Dendritic cell treated with granulocyte-macrophage colony-stimulating factor and Interleukin-4, amounts not matched to agents 40 ng/mL and 50 ng/mL, for 4 days (primary cell): Measurements from ENCODE around the gene PYGL.
"Not testable (repeated sequence)": the region's sequence is repeated elsewhere in the genome, so short reads cannot be mapped to it uniquely, and the experiment has no call there.

Experiments
- H3K27ac Mint-ChIP-seq: one replicate; pipeline ENCODE4 v1.8.0; 2022; ENCODE audit warnings: mild to moderate bottlenecking, mixed read lengths
- H3K27me3 Mint-ChIP-seq: one replicate; pipeline ENCODE4 v1.8.0; 2022; ENCODE audit warnings: mild to moderate bottlenecking, mixed read lengths
- H3K36me3 Mint-ChIP-seq: one replicate; pipeline ENCODE4 v1.8.0; 2022; ENCODE audit warnings: low read depth, mixed read lengths
- H3K4me1 Mint-ChIP-seq: one replicate; pipeline ENCODE4 v1.8.0; 2022; ENCODE audit warnings: low read depth, mixed read lengths
- H3K4me3 Mint-ChIP-seq: one replicate; pipeline ENCODE4 v1.8.0; 2022; ENCODE audit warnings: mild to moderate bottlenecking, moderate library complexity, mixed read lengths
- H3K9me3 Mint-ChIP-seq: one replicate; pipeline ENCODE4 v1.8.0; 2022; ENCODE audit warnings: mixed read lengths
- intact Hi-C: fragments of 100-400 bp; cut with micrococcal nuclease; formaldehyde crosslinking; loops from one replicate; pipeline ENCODE4 v1.15.0; 2022

Gene PYGL

DNA sequence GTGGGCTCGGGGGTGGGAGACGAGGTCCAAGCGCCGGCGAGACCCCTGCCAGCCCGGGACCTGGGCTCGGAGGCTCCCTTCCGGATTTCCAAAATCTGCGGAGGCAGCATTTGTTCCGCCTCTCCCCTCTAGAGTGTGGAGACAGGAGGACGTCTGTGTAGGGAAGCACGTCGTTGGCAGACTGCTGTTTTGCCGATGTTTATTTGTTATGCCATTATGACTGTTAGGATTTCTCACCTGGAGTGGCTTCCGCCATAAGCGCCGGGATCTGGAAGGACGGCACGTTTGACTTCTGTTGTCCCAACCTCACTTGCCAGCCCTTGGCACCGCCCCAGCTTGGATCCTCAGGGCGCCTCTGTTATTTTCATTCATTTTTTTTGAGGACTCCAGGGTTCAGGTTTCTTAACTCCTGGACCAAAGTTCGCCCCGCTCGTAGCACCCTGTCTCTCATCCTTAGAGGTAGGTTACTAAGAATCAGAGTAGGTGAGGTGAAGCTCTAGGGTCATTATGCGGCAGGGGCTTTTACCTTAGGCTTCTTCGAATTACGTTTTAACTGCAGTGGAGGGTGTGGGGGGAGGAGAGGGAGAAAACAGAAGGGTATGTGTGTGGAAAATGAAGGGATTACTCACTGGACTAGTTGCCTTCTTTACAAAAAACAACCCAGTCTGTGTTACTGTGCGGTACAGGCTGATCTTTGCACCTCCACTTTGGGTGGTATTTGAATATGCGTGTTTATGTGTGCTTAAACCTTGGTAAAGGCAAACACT lies 547 bp upstream of the PYGL start:
- no peaks in the 10 kb centered on the region for H3K27me3 Mint-ChIP-seq
- peak overlapping the region; percentile 94 for H3K27ac Mint-ChIP-seq
- H3K36me3 Mint-ChIP-seq: peaks cover 35% of the 10 kb centered on the region
- intact Hi-C loops: loop anchor here (2.0 kb wide), 1 partner anchor 296 kb away; the partner anchor contains the start of gene TMX1
- peaks cover 34% of the 10 kb centered on the region for H3K4me1 Mint-ChIP-seq
- no peaks in the 10 kb centered on the region for H3K9me3 Mint-ChIP-seq
- H3K4me3 Mint-ChIP-seq: peak overlapping the region; percentile 92

DNA sequence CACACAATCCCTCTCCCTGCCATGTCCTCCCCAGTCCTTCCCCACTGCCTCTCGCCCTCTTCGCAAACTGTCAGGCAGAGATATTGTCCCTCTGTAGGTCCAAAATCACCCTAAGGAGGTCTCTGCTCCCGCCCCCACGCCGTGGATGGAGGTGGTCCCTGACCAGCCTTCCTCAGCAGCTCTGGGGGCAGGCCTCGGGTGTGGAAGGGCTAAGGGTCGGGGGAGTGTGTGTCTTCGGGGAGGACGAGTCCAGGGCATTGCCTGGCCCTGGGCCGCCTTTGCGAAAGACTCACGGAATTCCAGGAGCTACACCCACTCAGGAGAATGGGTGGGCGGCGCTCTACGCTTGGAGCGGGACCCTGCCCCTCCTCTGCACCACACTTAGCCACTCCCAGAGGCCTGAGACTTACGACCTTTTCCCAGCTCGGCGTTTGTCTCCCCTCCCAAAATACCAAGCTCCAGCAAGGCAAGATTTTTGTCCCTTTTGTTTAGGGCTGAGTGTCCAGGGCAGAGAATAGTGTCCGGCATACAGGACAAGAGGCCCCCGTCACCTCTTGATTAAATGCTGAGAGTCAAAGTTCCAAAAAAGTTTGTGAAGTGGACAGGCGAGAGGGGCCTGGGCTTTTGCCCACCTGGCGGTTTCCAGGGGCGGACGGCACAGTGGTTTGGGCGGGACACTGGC lies 881 bp downstream of the PYGL start:
- peak overlapping the region; percentile 94 for H3K27ac Mint-ChIP-seq
- intact Hi-C loops: no loop called here
- peaks cover 36% of the 10 kb centered on the region for H3K4me1 Mint-ChIP-seq
- H3K9me3 Mint-ChIP-seq: no peaks in the 10 kb centered on the region
- peaks cover 35% of the 10 kb centered on the region for H3K36me3 Mint-ChIP-seq
- H3K4me3 Mint-ChIP-seq: peak overlapping the region; percentile 92
- H3K27me3 Mint-ChIP-seq: no peaks in the 10 kb centered on the region

DNA sequence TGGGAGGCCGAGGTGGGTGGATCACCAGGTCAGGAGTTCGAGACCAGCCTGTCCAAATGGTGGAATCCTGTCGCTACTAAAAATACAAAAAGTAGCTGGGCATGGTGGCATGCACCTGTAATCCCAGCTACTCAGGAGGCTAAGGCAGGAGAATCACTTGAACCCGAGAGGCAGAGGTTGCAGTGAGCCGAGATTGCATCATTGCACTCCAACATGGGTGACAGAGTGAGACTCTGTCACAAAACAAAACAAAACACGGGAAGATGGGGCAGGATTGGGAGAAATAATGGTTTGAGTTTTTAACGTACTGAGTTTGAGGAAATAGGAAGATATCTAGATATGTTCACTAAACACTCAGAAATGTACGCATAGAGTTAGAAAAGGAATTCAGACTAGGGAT lies 2.6 kb downstream of the PYGL start:
- H3K27ac Mint-ChIP-seq, H3K4me3 Mint-ChIP-seq, H3K9me3 Mint-ChIP-seq, intact Hi-C loops, H3K27me3 Mint-ChIP-seq: not testable (repeated sequence)
- Mint-ChIP-seq H3K36me3 (peaks cover 35% of the 10 kb centered on the region), H3K4me1 (peaks cover 48% of the 10 kb centered on the region)

DNA sequence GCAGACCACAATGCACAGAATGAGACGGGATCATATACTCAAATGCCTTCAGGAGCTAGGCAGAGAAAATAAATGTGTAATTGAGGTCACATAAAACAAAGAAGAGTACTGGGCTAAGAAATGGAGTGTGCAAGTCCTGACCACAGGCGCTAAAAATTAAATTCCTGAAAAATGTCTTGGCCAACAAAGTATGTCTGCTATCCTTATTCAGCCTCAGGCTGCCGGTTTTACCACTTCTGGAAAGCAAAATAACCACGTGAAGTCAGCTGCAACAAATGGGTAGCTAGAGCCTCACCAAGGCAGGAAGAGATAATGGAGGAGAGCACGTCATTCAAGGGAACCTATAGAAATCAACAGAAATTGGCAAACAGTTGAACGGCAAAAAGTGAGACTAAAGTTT lies 3.1 kb downstream of the PYGL start:
- Mint-ChIP-seq H3K36me3 (peaks cover 35% of the 10 kb centered on the region), H3K4me3 (no peak overlapping the region), H3K27me3 (no peaks in the 10 kb centered on the region), H3K9me3 (no peaks in the 10 kb centered on the region), H3K27ac (no peak overlapping the region), H3K4me1 (peaks cover 51% of the 10 kb centered on the region)
- intact Hi-C loops: no loop called here

DNA sequence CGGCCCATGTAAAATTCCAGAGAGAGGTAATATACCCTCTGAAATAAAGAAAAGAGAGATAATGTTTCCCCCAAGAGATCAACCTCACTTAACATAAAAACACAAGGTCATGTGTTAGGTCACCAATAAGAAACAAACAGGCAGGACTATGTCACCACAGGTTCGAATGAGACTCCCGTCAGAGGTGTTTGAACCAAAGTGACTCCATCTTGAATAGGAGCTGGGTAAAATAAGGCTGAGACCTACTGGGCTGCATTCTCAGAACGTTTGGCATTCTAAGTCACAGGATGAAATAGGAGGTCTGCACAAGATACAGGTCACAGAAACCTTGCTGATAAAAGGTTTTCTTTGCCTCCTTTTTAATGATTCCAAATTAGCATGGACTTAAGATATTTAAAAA lies 6.5 kb downstream of the PYGL start:
- H3K4me1 Mint-ChIP-seq: peaks cover 42% of the 10 kb centered on the region
- no peak overlapping the region for H3K4me3 Mint-ChIP-seq
- H3K27ac Mint-ChIP-seq: peak overlapping the region; percentile 82
- peaks cover 52% of the 10 kb centered on the region for H3K36me3 Mint-ChIP-seq
- intact Hi-C loops: no loop called here
- no peaks in the 10 kb centered on the region for H3K27me3 Mint-ChIP-seq
- no peaks in the 10 kb centered on the region for H3K9me3 Mint-ChIP-seq

DNA sequence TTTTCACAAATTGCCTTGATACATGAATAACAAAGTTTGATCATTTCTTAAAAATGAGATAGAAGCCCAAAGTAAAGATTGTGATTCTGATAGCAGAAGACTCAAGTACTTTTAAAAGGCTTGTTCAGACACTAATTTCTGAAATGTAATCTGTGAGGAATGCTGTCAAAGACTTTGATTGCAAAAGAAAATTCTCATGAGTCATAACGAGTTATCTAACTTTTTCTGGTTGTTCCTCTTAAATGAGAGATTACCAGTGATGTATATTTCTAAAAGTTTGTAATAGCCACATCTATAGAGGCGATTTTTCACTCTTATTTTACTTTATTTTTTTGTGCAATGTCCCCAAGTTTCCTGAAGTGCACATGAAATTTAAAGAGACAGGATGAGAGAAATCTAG lies 7.0 kb downstream of the PYGL start:
- intact Hi-C loops: no loop called here
- no peaks in the 10 kb centered on the region for H3K27me3 Mint-ChIP-seq
- H3K36me3 Mint-ChIP-seq: peaks cover 50% of the 10 kb centered on the region
- no peaks in the 10 kb centered on the region for H3K9me3 Mint-ChIP-seq
- no peak overlapping the region for H3K4me3 Mint-ChIP-seq
- peak overlapping the region; percentile 82 for H3K27ac Mint-ChIP-seq
- peaks cover 46% of the 10 kb centered on the region for H3K4me1 Mint-ChIP-seq

DNA sequence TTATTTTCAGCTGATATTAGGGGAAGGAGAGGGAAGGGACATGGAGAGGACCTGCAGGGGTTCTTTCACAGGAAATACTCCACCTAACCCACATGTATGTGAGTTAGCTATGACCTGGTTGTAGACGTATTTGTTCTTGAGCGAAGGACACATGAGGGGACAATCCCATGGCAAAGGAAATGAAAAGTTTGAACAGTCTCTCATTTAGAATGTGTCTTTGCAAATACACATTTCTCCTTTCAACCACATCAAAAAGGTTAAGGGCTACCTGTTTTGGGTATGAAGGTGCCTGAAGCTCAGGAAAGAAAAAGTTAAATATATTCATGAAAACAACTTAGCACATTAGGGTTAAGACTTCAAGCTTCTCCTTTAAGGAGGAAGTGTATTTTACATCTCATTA lies 7.4 kb downstream of the PYGL start:
- peak overlapping the region; percentile 82 for H3K27ac Mint-ChIP-seq
- peaks cover 48% of the 10 kb centered on the region for H3K36me3 Mint-ChIP-seq
- peaks cover 48% of the 10 kb centered on the region for H3K4me1 Mint-ChIP-seq
- no peak overlapping the region for H3K4me3 Mint-ChIP-seq
- no peaks in the 10 kb centered on the region for H3K27me3 Mint-ChIP-seq
- intact Hi-C loops: no loop called here
- H3K9me3 Mint-ChIP-seq: no peaks in the 10 kb centered on the region

DNA sequence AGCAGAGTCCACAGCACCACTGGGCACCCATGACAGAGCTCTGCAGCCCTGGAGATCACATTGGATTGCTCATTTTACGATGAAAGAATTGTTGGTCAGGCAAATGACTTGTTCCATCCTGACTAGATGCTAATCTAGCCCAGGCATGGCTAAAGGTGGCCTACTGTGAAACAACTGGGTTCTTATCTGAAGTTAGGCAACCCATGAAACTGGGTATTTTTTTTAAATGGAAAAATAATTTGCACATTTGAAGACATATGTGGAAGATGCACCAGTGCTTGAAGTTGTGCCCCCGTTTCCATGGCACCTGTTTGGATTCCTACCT lies 8.3 kb downstream of the PYGL start:
- no peak overlapping the region for H3K27ac Mint-ChIP-seq
- peaks cover 48% of the 10 kb centered on the region for H3K36me3 Mint-ChIP-seq
- no peaks in the 10 kb centered on the region for H3K27me3 Mint-ChIP-seq
- H3K4me1 Mint-ChIP-seq: peaks cover 41% of the 10 kb centered on the region
- H3K9me3 Mint-ChIP-seq: no peaks in the 10 kb centered on the region
- intact Hi-C loops: no loop called here
- no peak overlapping the region for H3K4me3 Mint-ChIP-seq

DNA sequence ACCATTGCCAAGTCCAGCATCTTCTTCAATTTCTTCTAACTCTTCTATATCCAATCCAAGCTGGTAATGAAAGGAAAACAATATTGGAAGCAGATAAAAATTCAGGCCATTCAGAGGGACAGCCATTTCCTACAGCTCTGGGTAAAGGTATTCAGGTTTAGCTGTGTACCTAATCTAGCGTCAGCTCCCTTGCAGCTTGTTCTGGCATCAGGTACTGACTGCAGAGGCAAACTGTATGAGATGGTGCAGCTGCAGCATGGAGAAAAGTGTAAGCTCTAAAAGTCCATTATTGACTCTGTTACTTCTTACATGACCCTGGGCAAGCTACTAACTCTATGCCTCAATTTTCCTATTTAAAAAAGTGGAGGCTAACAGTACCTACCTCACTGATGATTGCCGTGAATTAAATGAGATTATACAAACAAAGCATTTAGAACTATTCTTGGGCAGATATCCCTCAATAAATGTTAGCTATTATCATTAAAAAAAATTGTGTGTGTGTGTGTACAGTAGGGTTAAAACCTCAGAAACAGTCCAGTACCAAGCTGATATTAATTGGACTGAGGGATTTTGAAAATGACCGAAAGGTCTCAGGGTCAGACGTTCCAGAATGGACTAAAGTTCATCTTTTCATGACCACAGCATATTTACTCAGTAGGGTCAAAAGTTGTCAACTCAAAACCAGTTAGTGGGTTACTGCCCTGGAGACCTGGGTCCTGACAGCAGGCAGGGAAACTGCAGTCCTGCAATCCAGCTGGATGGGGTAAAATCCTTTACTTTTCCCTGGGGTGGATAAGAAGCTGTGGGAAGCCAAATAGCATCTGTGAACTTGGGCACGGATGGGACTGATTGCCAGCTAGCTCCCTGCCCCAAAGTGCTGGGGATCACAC lies 8.9 kb downstream of the PYGL start:
- H3K9me3 Mint-ChIP-seq: no peaks in the 10 kb centered on the region
- no peak overlapping the region for H3K4me3 Mint-ChIP-seq
- intact Hi-C loops: no loop called here
- H3K27me3 Mint-ChIP-seq: no peaks in the 10 kb centered on the region
- H3K36me3 Mint-ChIP-seq: peaks cover 49% of the 10 kb centered on the region
- H3K27ac Mint-ChIP-seq: no peak overlapping the region
- peaks cover 36% of the 10 kb centered on the region for H3K4me1 Mint-ChIP-seq

DNA sequence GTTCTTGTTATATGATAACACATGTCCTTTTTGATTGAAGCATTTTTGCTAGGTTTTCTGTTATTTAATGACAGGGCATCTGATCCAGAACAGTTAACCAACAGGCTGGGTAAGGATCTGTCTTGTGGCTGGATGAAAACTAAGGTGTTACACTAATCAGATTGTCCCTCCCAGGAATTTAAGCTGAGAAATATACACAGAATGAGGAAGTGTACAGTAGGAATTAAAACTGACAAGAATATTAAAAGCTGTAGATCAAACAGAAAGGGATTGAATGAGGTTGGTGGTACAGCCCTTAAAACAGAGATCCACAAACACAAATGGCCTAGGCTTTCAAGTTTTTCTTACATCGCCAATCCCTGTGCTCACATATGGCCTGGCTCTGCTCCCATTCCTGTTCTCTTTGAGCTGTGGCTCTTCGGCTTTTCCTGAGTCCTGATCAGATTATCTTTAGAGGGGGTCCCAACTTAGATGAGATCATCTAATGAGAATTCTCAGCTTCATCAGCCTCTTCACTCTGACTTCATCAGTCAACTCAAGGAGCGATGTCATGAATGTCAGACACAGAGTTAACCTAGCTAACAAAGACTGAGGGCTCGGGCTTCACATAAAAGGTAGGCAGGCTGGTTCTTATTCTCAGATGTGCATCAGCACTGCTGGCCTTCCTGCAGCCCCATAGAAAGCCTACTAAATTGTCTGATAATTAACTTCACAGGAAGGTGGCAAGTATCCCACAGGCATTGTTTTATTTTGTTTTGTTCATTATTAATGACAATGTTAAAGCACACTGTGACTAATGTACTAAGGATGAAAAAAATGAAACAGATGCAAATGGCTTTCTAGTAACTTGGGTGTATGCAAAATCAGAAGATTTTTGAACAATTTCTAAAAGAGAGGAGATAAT lies 11.4 kb downstream of the PYGL start:
- no peak overlapping the region for H3K4me3 Mint-ChIP-seq
- intact Hi-C loops: no loop called here
- H3K27ac Mint-ChIP-seq: peak overlapping the region; percentile 64
- peaks cover 64% of the 10 kb centered on the region for H3K36me3 Mint-ChIP-seq
- peaks cover 44% of the 10 kb centered on the region for H3K4me1 Mint-ChIP-seq
- H3K9me3 Mint-ChIP-seq: no peaks in the 10 kb centered on the region
- no peaks in the 10 kb centered on the region for H3K27me3 Mint-ChIP-seq

DNA sequence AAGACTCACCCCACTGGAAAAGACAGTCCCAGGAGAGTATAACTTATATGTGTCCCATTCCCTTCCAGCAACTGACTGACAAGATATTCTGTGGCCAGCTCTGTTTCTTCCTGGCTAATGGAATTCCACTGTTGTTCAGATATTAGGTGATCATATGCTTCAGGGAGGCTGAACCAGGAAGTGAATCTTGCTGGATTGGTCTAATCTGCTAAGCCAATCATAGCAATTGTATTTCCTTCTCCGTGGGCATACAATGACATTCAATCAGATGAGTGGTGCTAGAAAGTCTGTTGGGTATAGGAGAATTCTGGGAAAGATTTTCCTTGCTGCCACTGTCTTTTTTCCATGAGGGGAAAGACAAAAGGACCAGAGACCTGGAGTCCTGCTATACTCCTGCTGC lies 12.1 kb downstream of the PYGL start:
- Mint-ChIP-seq H3K9me3 (no peaks in the 10 kb centered on the region), H3K27me3 (no peaks in the 10 kb centered on the region), H3K4me3 (no peak overlapping the region), H3K36me3 (peaks cover 66% of the 10 kb centered on the region), H3K4me1 (peaks cover 46% of the 10 kb centered on the region), H3K27ac (peak overlapping the region; percentile 64)
- intact Hi-C loops: no loop called here

DNA sequence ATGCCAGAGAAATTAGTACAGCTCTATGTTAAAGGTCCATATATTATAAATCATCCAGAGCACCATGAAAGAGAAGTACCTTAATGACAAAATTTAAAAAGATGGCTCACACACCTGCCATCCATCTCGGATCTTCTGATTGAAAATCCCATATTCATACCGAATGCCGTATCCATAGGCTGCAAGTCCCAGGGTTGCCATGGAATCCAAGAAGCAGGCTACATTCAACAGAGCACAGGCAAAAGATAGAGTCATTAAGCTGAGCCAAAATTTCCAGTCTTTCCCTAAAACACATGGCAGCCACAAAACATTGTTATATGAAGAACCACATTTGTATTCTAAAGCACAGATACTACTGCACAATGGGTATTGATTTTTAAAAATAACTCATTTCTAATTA lies 12.7 kb downstream of the PYGL start:
- Mint-ChIP-seq H3K4me3 (no peak overlapping the region), H3K27ac (peak overlapping the region; percentile 64), H3K4me1 (peaks cover 47% of the 10 kb centered on the region), H3K27me3 (no peaks in the 10 kb centered on the region), H3K9me3 (no peaks in the 10 kb centered on the region), H3K36me3 (peaks cover 66% of the 10 kb centered on the region)
- intact Hi-C loops: no loop called here

DNA sequence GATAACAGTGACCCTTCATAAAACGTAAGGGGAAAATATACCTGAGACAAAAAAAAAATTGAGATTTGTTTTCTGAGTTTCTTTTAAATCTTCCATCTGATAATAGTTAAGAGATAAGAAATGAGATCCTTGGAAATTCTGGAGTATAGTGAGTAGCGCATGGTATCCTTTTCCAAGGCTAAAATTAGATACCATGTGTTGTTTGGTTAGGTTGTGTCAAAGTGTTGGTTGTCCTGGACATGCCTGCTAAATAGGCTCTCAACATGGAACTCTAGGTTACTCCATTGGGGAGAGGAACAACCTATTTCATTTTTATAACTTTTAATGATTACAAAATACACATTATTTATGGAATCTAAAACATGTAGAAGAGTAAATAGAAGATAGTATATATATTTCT lies 14.8 kb downstream of the PYGL start:
- Mint-ChIP-seq H3K36me3 (peaks cover 61% of the 10 kb centered on the region), H3K27me3 (no peaks in the 10 kb centered on the region), H3K9me3 (no peaks in the 10 kb centered on the region), H3K27ac (peak overlapping the region; percentile 39), H3K4me1 (peaks cover 55% of the 10 kb centered on the region), H3K4me3 (no peak overlapping the region)
- intact Hi-C loops: no loop called here
